SK-N-SH (cell line): ENCODE measurements around the gene CDK14. TPM values are rescaled to one million over a fixed set of nuclear protein-coding genes. Genes with fewer than 3 reads are reported as not detected.

Experiments used
- CTCF ChIA-PET: fragments of 300-600, 350-600 bp; formaldehyde crosslinking; extraction: SDS; loops from one replicate; lab custom pipeline; 2021; lab: Yijun Ruan, JAX
- POLR2A ChIA-PET: fragments of 350-600 bp; sonication (Branson Sonifier 250); formaldehyde crosslinking; extraction: SDS; loops from one replicate; lab custom pipeline; 2020; ENCODE audit warnings: antibody characterized with exemption, inconsistent platforms; lab: Yijun Ruan, JAX
- DNase-seq: peaks from one replicate; pipeline ENCODE4 v3.0.0; 2012
- H2AFZ ChIP-seq: fragments of 200-600 bp; sonication (generic); 2 replicates; pipeline ENCODE4 v1.8.1; 2016; ENCODE audit warnings: antibody characterized with exemption, mild to moderate bottlenecking, low read depth
- H3F3A ChIP-seq: fragments of 200-600 bp; sonication (generic); replicated peaks from 2 replicates; pipeline ENCODE3; 2016; ENCODE audit warnings: antibody characterized with exemption, mild to moderate bottlenecking; ENCODE audit not compliant: insufficient read depth
- H3K27ac ChIP-seq, 2 experiments: fragments of 200-500 bp in 1 of 2; fragments of 200-600 bp in 1 of 2; sonication (Bioruptor generic) in 1 of 2; sonication (generic), shearing (Covaris generic) in 1 of 2; 2 replicates each; pipeline versions ENCODE4 v1.5.1 to v1.6.1; 2014 to 2016; ENCODE audit warnings: low read depth in 2 of 2, inconsistent platforms in 1 of 2, low read length in 1 of 2, mild to moderate bottlenecking in 1 of 2, mixed read lengths in 1 of 2
- H3K27me3 ChIP-seq: fragments of 200-600 bp; sonication (generic), shearing (Covaris generic); 2 replicates; pipeline ENCODE4 v1.6.1; 2016; ENCODE audit warnings: mixed run types; ENCODE audit not compliant: insufficient read depth
- H3K36me3 ChIP-seq, 2 experiments: fragments of 200-500 bp in 1 of 2; fragments of 200-600 bp in 1 of 2; sonication (Bioruptor generic) in 1 of 2; sonication (generic) in 1 of 2; replicated peaks in 1 of 2; 2 replicates each; pipeline versions ENCODE3 to v1.5.1; 2014 to 2016; ENCODE audit warnings: low read length in 1 of 2, mild to moderate bottlenecking in 1 of 2; ENCODE audit not compliant: insufficient read depth in 2 of 2, control insufficient read depth in 1 of 2
- H3K4me1 ChIP-seq, 2 experiments: fragments of 200-500 bp in 1 of 2; fragments of 200-600 bp in 1 of 2; sonication (Bioruptor generic) in 1 of 2; sonication (generic), shearing (Covaris generic) in 1 of 2; 2 replicates each; pipeline versions ENCODE4 v1.5.1 to v1.6.1; 2014 to 2016; ENCODE audit warnings: low read depth in 1 of 2, low read length in 1 of 2, mixed run types in 1 of 2; ENCODE audit not compliant: insufficient read depth in 2 of 2, control insufficient read depth in 1 of 2
- H3K4me2 ChIP-seq: fragments of 200-600 bp; sonication (generic), shearing (Covaris generic); 2 replicates; pipeline ENCODE4 v1.6.1; 2017; ENCODE audit warnings: mixed run types
- H3K4me3 ChIP-seq, 2 experiments: fragments of 200-500 bp in 1 of 2; fragments of 200-600 bp in 1 of 2; sonication (Bioruptor generic) in 1 of 2; sonication (generic), shearing (Covaris generic) in 1 of 2; 2 replicates each; pipeline versions ENCODE4 v1.5.1 to v1.8.1; 2014 to 2016; ENCODE audit warnings: low read depth in 2 of 2, inconsistent platforms in 1 of 2, low read length in 1 of 2, mild to moderate bottlenecking in 1 of 2, mixed read lengths in 1 of 2, moderate library complexity in 1 of 2
- H3K79me2 ChIP-seq: fragments of 200-600 bp; sonication (generic); 2 replicates; pipeline ENCODE4 v1.8.1; 2017; ENCODE audit warnings: mild to moderate bottlenecking; ENCODE audit not compliant: insufficient read depth
- H3K9ac ChIP-seq: fragments of 200-600 bp; sonication (generic); 2 replicates; pipeline ENCODE4 v1.6.1; 2017; ENCODE audit warnings: mixed run types
- H3K9me2 ChIP-seq: fragments of 200-600 bp; sonication (generic); 2 replicates; pipeline ENCODE4 v1.6.1; 2017; ENCODE audit warnings: mixed run types
- H3K9me3 ChIP-seq: fragments of 200-600 bp; sonication (generic); 2 replicates; pipeline ENCODE4 v1.6.1; 2017; ENCODE audit warnings: mixed run types, mild to moderate bottlenecking, moderate library complexity
- H4K20me1 ChIP-seq: fragments of 200-600 bp; sonication (generic); 2 replicates; pipeline ENCODE4 v1.6.1; 2017; ENCODE audit warnings: mild to moderate bottlenecking, mixed run types; ENCODE audit not compliant: insufficient read depth
- CHD2 ChIP-seq: fragments of 150-350 bp; IDR thresholded peaks from 2 replicates; pipeline ENCODE4 v1.6.1; 2018; ENCODE audit warnings: low read length; ENCODE audit not compliant: partially characterized antibody
- ELF1 ChIP-seq: IDR thresholded peaks from 2 replicates; pipeline ENCODE4 v1.4.0; 2012
- FOSL2 ChIP-seq: IDR thresholded peaks from 2 replicates; pipeline ENCODE4 v1.4.0; 2012; ENCODE audit warnings: low read depth, mild to moderate bottlenecking, moderate library complexity, borderline replicate concordance
- FOXJ3 ChIP-seq: sonication (generic); formaldehyde crosslinking; IDR thresholded peaks from 2 replicates; pipeline ENCODE4 v1.5.1; 2020; ENCODE audit warnings: mild to moderate bottlenecking, missing genetic modification reagents
- GABPA ChIP-seq: IDR thresholded peaks from 2 replicates; pipeline ENCODE4 v1.4.0; 2012; ENCODE audit warnings: low read depth, mild to moderate bottlenecking
- GATA2 ChIP-seq: sonication (generic); formaldehyde crosslinking; IDR thresholded peaks from 2 replicates; pipeline ENCODE4 v1.5.0; 2020; ENCODE audit warnings: mild to moderate bottlenecking, missing genetic modification reagents
- MAX ChIP-seq: IDR thresholded peaks from 2 replicates; pipeline ENCODE4 v1.4.0; 2012; ENCODE audit warnings: low read depth
- MEF2A ChIP-seq: IDR thresholded peaks from 2 replicates; pipeline ENCODE4 v1.4.0; 2012; ENCODE audit warnings: low read depth, borderline replicate concordance
- MXI1 ChIP-seq: IDR thresholded peaks from 2 replicates; pipeline ENCODE4 v1.6.1; 2012; ENCODE audit warnings: mild to moderate bottlenecking, low read depth, low read length, improper control_type of control experiment
- RCOR1 ChIP-seq: fragments of 150-350 bp; IDR thresholded peaks from 2 replicates; pipeline ENCODE4 v1.6.1; 2017; ENCODE audit warnings: antibody characterized with exemption, low read length
- REST ChIP-seq: IDR thresholded peaks from 2 replicates; pipeline ENCODE4 v1.6.1; 2012; ENCODE audit warnings: mild to moderate bottlenecking, low read depth, low read length, moderate library complexity
- SIN3A ChIP-seq: IDR thresholded peaks from 2 replicates; pipeline ENCODE4 v1.6.1; 2012; ENCODE audit warnings: low read depth, mild to moderate bottlenecking, low read length, moderate library complexity, borderline replicate concordance
- SMC3 ChIP-seq: IDR thresholded peaks from 2 replicates; pipeline ENCODE4 v1.6.1; 2012; ENCODE audit warnings: low read depth, low read length, improper control_type of control experiment
- TAF1 ChIP-seq: IDR thresholded peaks from 2 replicates; pipeline ENCODE4 v1.6.1; 2012; ENCODE audit warnings: low read depth, mild to moderate bottlenecking, low read length, moderate library complexity, borderline replicate concordance
- TCF12 ChIP-seq: IDR thresholded peaks from 2 replicates; pipeline ENCODE4 v1.4.0; 2012
- USF1 ChIP-seq: IDR thresholded peaks from 2 replicates; pipeline ENCODE4 v1.4.0; 2012; ENCODE audit warnings: low read depth, borderline replicate concordance
- USF2 ChIP-seq: fragments of 150-350 bp; IDR thresholded peaks from 2 replicates; pipeline ENCODE4 v1.6.1; 2017; ENCODE audit warnings: antibody characterized with exemption, low read length, low read depth, borderline replicate concordance
- WGBS: methylation state at CpG from one replicate; pipeline ENCODE4 v1.1.6; 2017; ENCODE audit warnings: low lambda C conversion rate; 5-methylcytosine and 5-hydroxymethylcytosine counted together
- polyA plus RNA-seq, 3 experiments: library from polyadenylated mRNA; depleted of rRNA; stranded (reverse); fragments of >200 nt; gene quantifications; 2 replicates each; pipeline ENCODE4 v1.2.3, GENCODE V29; 2012
- TF ChIP-seq, protein P1 (sequence below): IDR thresholded peaks from 2 replicates; pipeline ENCODE4; 2012

The CDK14 gene
- polyA plus RNA-seq, 1 of the 3 experiments (the other 2 are of a cell fraction), result 13.9 TPM

DNA sequence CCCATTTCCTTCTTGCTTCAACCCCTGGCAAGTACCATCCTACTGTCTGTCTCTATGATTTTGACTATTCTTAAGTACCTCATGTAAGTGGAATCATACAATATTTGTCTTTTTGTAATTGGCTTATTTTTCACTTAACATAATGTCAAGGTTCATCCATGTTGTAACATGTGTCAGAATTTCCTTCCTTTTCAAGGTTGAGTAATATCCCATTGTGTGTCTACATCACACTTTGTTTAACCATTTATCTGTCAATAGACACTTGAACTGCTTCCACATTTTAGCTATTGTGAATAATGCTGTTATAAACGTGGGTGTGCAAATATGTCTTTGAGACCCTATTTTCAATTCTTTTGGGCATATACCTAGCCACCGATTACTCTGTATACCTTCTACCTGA lies 14.0 kb upstream of the CDK14 start (continued):
- no peak for TF ChIP-seq FOSL2
- TF ChIP-seq, all 33 proteins: peak for 0

- H4K20me1 ChIP-seq, result no peaks in the 10 kb centered on the region
- peaks cover 10% of the 10 kb centered on the region for H3F3A ChIP-seq
- no peak overlapping the region for H2AFZ ChIP-seq
- no peak overlapping the region for H3K4me2 ChIP-seq
- 0 out of 4 replicates have a peak, but pooled peaks cover 0 to 3% of the 10 kb centered on the region in 2 experiments for H3K4me1 ChIP-seq
- no peaks in the 10 kb centered on the region for H3K9me2 ChIP-seq
- H3K9ac ChIP-seq, result no peak overlapping the region
- no peak overlapping the region for H3K27ac ChIP-seq
- H3K4me3 ChIP-seq, result no peak overlapping the region
- POLR2A ChIA-PET, result no interaction called here
- H3K9me3 ChIP-seq, result peaks cover 4% of the 10 kb centered on the region; the same call in 1 of the 2 replicates
- no peaks in the 10 kb centered on the region for H3K79me2 ChIP-seq
- DNase-seq, result no peak
- TF ChIP-seq TAF1 (no peak), TCF12 (no peak), USF1 (no peak), GATA2 (no peak), MAX (no peak), MEF2A (no peak)
- TF ChIP-seq, protein P1, sequence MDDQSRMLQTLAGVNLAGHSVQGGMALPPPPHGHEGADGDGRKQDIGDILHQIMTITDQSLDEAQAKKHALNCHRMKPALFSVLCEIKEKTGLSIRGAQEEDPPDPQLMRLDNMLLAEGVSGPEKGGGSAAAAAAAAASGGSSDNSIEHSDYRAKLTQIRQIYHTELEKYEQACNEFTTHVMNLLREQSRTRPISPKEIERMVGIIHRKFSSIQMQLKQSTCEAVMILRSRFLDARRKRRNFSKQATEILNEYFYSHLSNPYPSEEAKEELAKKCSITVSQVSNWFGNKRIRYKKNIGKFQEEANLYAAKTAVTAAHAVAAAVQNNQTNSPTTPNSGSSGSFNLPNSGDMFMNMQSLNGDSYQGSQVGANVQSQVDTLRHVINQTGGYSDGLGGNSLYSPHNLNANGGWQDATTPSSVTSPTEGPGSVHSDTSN, result no peak
- CTCF ChIA-PET, result interaction anchor here (1.1 kb wide), 1 partner anchor 11 kb away, joined by 3 read pairs; the partner anchor contains the start of gene CDK14
- peaks cover 0 to 3% of the 10 kb centered on the region in 2 experiments for H3K36me3 ChIP-seq
- WGBS, result 53% methylated on average over 1 of the region's 1 CpG
- H3K27me3 ChIP-seq, result no peaks in the 10 kb centered on the region
These were observed 11.7 kb upstream of the CDK14 start for GRCh38 chr7:90584378-90584777.

- Histone ChIP-seq H3K36me3 (peaks cover 0 to 3% of the 10 kb centered on the region in 2 experiments), H3K27me3 (no peaks in the 10 kb centered on the region), H3F3A (peaks cover 5% of the 10 kb centered on the region), H3K27ac (no peak overlapping the region), H3K4me3 (no peak overlapping the region), H3K79me2 (no peaks in the 10 kb centered on the region), H3K9ac (no peak overlapping the region), H4K20me1 (no peaks in the 10 kb centered on the region), H3K4me2 (no peak overlapping the region), H3K9me2 (no peaks in the 10 kb centered on the region), H2AFZ (no peak overlapping the region), H3K4me1 (no peaks in the 10 kb centered on the region), H3K9me3 (peaks cover 4% of the 10 kb centered on the region; the same call in 1 of the 2 replicates)
- WGBS, result 86% methylated on average over 1 of the region's 1 CpG
- ChIA-PET POLR2A (no interaction called here), CTCF (interaction anchor here (0.7 to 2.1 kb wide), 3 partner anchors 9 to 11 kb away, joined by 3 to 7 read pairs (median 4); partner anchors contain the start of gene CDK14)
- no peak for DNase-seq
- TF ChIP-seq GABPA, result no peak
- TF ChIP-seq RCOR1, result no peak
- TF ChIP-seq MXI1, result no peak
- TF ChIP-seq, protein P1, result peak; percentile 54
- no peak for TF ChIP-seq REST
- no peak for TF ChIP-seq FOXJ3 (CRISPR knock-in tag)
- no peak for TF ChIP-seq GATA2
- no peak for TF ChIP-seq USF2
- TF ChIP-seq CHD2, result no peak
- no peak for TF ChIP-seq TAF1
- no peak for TF ChIP-seq SIN3A
- no peak for TF ChIP-seq ELF1
- no peak for TF ChIP-seq SMC3
These were observed 10.0 kb upstream of the CDK14 start for GRCh38 chr7:90586091-90586490.
